Fibroblast of pulmonary artery (primary cell): ENCODE results near the gene POU2F1.
"Not testable (repeated sequence)": the region's sequence is repeated elsewhere in the genome, so short reads cannot be mapped to it uniquely, and the experiment has no call there.

Experiments
- DNase-seq: peaks from one replicate; pipeline ENCODE4 v3.0.0-alpha.2; 2010; ENCODE audit warnings: low read depth
- H3K4me3 ChIP-seq: replicated peaks from 2 replicates; pipeline ENCODE4 v1.5.1; 2011; ENCODE audit warnings: low read depth, mild to moderate bottlenecking, control low read depth, low read length, moderate library complexity
- CTCF ChIP-seq: IDR thresholded peaks from 2 replicates; pipeline ENCODE4 v1.5.1; 2011; ENCODE audit warnings: mild to moderate bottlenecking, control low read depth, low read length, inconsistent platforms; ENCODE audit errors: missing control alignments

The POU2F1 gene

GRCh38 chr1:167232801-167233200 lies 12.1 kb downstream of the POU2F1 start:
- H3K4me3 ChIP-seq = no peak overlapping the region
- no peak for TF ChIP-seq CTCF
- DNase-seq = no peak

- DNase-seq = no peak
- TF ChIP-seq CTCF = no peak
- H3K4me3 ChIP-seq = no peak overlapping the region
Observed at GRCh38 chr1:167233373-167233772, 12.7 kb downstream of the POU2F1 start.

GRCh38 chr1:167237000-167237399 lies 16.3 kb downstream of the POU2F1 start:
- no peak overlapping the region for H3K4me3 ChIP-seq
- DNase-seq = no peak
- no peak for TF ChIP-seq CTCF

GRCh38 chr1:167238713-167239112 lies 18.0 kb downstream of the POU2F1 start:
- no peak overlapping the region for H3K4me3 ChIP-seq
- TF ChIP-seq CTCF = no peak
- DNase-seq = no peak

- no peak for DNase-seq
- TF ChIP-seq CTCF = no peak
- no peak overlapping the region for H3K4me3 ChIP-seq
Observed at GRCh38 chr1:167239257-167239656, 18.6 kb downstream of the POU2F1 start.

DNA sequence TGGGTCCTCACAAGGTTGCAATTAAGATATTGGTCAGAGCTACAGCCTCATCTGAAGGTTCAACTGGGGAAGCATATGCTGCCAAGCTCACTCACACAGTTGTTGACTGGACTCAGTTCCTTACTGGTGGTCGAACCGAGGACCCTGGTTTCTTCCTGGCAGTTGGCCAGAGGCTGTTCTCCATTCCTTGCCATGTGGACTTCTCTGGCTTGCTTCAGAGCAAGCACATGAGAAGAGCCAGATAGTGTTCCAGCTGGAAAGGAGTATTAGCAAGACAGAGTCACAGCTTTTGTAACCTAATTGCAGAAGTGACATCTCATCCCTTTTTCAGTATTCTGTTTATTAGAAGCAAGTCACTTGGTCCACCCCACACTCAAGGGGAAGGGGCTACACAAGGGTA lies 23.6 kb downstream of the POU2F1 start:
- H3K4me3 ChIP-seq = no peak overlapping the region
- no peak for DNase-seq
- no peak for TF ChIP-seq CTCF

DNA sequence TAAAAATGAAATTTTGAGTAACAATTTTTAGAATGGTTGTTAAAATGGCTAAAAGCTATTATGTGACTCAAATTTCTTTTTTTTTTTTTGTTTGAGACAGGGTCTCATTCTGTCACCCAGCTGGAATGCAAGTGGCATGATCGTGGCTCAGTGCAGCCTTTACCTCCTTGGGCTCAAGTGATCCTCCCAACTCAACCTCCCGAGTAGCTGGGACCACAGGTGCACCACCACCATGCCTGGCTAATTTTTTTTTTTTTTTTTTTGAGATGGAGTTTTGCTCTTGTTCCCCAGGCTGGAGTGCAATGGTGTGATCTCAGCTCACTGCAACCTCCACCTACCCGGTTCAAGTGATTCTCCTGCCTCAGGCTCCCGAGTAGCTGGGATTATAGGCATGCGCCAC lies 24.5 kb downstream of the POU2F1 start:
- not testable (repeated sequence) for DNase-seq

DNA sequence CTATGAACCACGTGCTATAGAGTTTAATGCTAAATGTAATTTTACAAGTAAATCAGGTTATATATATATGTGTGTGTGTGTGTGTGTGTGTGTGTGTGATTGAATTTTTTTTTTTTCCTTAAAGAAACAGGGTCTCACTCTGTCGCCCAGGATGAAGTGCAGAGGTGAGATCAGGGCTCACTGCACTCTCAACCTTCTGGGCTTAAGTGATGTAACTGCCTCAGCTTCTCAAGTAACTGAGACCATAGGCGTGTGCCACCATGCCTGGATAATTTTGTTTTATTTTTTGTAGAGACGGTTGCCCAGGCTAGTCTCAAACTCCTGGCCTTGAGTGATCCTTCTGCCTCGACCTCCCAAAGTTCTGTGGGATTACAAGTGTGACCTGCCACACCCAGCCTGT lies 26.3 kb downstream of the POU2F1 start:
- no peak overlapping the region for H3K4me3 ChIP-seq
- DNase-seq = no peak
- TF ChIP-seq CTCF = no peak

More for the DNA sequence above, 24.5 kb downstream of the POU2F1 start:
- H3K4me3 ChIP-seq = not testable (repeated sequence)
